Ramos (cell line): ENCODE data around the gene AQP1.

ENCODE experiments used
- in situ Hi-C: fragments of 300-500 bp; cut with MboI; formaldehyde crosslinking; loops from one replicate; pipeline ENCODE4 v1.14.3; 2022; ENCODE audit warnings: low sequenced_read_pairs; ENCODE audit not compliant: unreplicated experiment

AQP1 gene

GRCh38 chr7:30917216-30917893, 5.7 kb downstream of the AQP1 start:
- in situ Hi-C loops: no loop called here

GRCh38 chr7:30918676-30919075, 7.0 kb downstream of the AQP1 start:
- in situ Hi-C loops: no loop called here

- in situ Hi-C loops: no loop called here
Measured at GRCh38 chr7:30920021-30920583, 8.4 kb downstream of the AQP1 start.

- in situ Hi-C loops: no loop called here
Measured at GRCh38 chr7:30920584-30921539, 9.2 kb downstream of the AQP1 start.

GRCh38 chr7:30921540-30922401, 10.1 kb downstream of the AQP1 start:
- in situ Hi-C loops: no loop called here

- in situ Hi-C loops: no loop called here
Measured at GRCh38 chr7:30922596-30922995, 10.9 kb downstream of the AQP1 start.

GRCh38 chr7:30923009-30923773, 11.5 kb downstream of the AQP1 start:
- in situ Hi-C loops: no loop called here

GRCh38 chr7:30923774-30924413, 12.2 kb downstream of the AQP1 start:
- in situ Hi-C loops: no loop called here

GRCh38 chr7:30924624-30925023, 13.0 kb downstream of the AQP1 start:
- in situ Hi-C loops: no loop called here

GRCh38 chr7:30925117-30925516, 13.5 kb downstream of the AQP1 start:
- in situ Hi-C loops: no loop called here

GRCh38 chr7:30925913-30926312, 14.3 kb downstream of the AQP1 start:
- in situ Hi-C loops: no loop called here

- in situ Hi-C loops: no loop called here
Measured at GRCh38 chr7:30926313-30926712, 14.7 kb downstream of the AQP1 start.

GRCh38 chr7:30927040-30927439, 15.4 kb downstream of the AQP1 start:
- in situ Hi-C loops: no loop called here

GRCh38 chr7:30927559-30927958, 15.9 kb downstream of the AQP1 start:
- in situ Hi-C loops: no loop called here

GRCh38 chr7:30928254-30928872, 16.7 kb downstream of the AQP1 start:
- in situ Hi-C loops: no loop called here

GRCh38 chr7:30929686-30930085, 18.0 kb downstream of the AQP1 start:
- in situ Hi-C loops: no loop called here

- in situ Hi-C loops: no loop called here
Measured at GRCh38 chr7:30930621-30931020, 19.0 kb downstream of the AQP1 start.

GRCh38 chr7:30931161-30931928, 19.7 kb downstream of the AQP1 start:
- in situ Hi-C loops: no loop called here
